Type B pancreatic cell (in vitro differentiated cells): ENCODE measurements around the gene HS3ST3A1. TPM values are rescaled to one million over a fixed set of nuclear protein-coding genes. Genes with fewer than 3 reads are reported as not detected.

ENCODE experiments used
- DNase-seq: peaks from one replicate; pipeline ENCODE4 v3.0.0; 2021; ENCODE audit warnings: mixed read lengths; ENCODE audit not compliant: unreplicated experiment; ENCODE audit errors: extremely low spot score
- H3K27ac Mint-ChIP-seq: 2 replicates; pipeline ENCODE4 v1.8.0; 2021; ENCODE audit warnings: mild to moderate bottlenecking, mixed read lengths
- H3K27me3 Mint-ChIP-seq: 2 replicates; pipeline ENCODE4 v1.8.0; 2021; ENCODE audit warnings: mixed read lengths
- H3K36me3 Mint-ChIP-seq: 2 replicates; pipeline ENCODE4 v1.8.0; 2021; ENCODE audit warnings: mixed read lengths
- H3K4me1 Mint-ChIP-seq: one replicate; pipeline ENCODE4 v1.8.0; 2021; ENCODE audit warnings: mixed read lengths; ENCODE audit not compliant: unreplicated experiment
- H3K4me3 Mint-ChIP-seq: 2 replicates; pipeline ENCODE4 v1.8.0; 2021; ENCODE audit warnings: mild to moderate bottlenecking, mixed read lengths
- H3K9me3 Mint-ChIP-seq: 2 replicates; pipeline ENCODE4 v1.8.0; 2021; ENCODE audit warnings: mixed read lengths
- total RNA-seq: library from RNA; stranded (reverse); gene quantifications from 2 replicates; pipeline ENCODE4 v1.2.1, GENCODE V29; 2021; ENCODE audit warnings: low replicate concordance
- TF ChIP-seq, protein P1 (sequence below): fragments of 200-600 bp; sonication (generic); conservative IDR thresholded peaks from 2 replicates; pipeline ENCODE4 v1.5.0; 2021; ENCODE audit warnings: antibody characterized with exemption, mild to moderate bottlenecking

HS3ST3A1 gene
- total RNA-seq, 1 donor from 2014 or later: 7.6 TPM

DNA sequence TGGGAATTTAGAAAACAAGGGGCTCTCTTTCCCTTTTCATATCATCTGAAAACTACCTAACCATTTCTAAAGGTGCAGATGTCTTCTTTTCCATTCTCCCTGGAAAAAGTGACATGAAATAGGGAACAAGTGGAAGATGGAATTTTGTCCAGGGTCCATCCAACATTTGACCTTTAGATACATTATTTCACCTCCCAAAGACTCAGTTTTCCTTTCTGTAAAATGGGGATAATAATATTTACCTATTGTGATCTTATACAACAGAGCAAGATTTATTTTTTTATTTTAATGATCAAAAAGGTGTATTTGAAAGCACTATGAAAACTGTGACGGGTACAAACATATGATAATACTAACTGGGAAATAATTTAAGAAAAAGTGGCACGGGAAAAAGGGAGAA lies 106.3 kb downstream of the HS3ST3A1 start:
- H3K27ac Mint-ChIP-seq: no peak overlapping the region
- no peak overlapping the region for H3K4me3 Mint-ChIP-seq
- no peaks in the 10 kb centered on the region for H3K9me3 Mint-ChIP-seq
- H3K4me1 Mint-ChIP-seq: peaks cover 5% of the 10 kb centered on the region
- peaks cover 5% of the 10 kb centered on the region for H3K36me3 Mint-ChIP-seq
- no peaks in the 10 kb centered on the region for H3K27me3 Mint-ChIP-seq
- no peak for DNase-seq
- TF ChIP-seq, protein P1, sequence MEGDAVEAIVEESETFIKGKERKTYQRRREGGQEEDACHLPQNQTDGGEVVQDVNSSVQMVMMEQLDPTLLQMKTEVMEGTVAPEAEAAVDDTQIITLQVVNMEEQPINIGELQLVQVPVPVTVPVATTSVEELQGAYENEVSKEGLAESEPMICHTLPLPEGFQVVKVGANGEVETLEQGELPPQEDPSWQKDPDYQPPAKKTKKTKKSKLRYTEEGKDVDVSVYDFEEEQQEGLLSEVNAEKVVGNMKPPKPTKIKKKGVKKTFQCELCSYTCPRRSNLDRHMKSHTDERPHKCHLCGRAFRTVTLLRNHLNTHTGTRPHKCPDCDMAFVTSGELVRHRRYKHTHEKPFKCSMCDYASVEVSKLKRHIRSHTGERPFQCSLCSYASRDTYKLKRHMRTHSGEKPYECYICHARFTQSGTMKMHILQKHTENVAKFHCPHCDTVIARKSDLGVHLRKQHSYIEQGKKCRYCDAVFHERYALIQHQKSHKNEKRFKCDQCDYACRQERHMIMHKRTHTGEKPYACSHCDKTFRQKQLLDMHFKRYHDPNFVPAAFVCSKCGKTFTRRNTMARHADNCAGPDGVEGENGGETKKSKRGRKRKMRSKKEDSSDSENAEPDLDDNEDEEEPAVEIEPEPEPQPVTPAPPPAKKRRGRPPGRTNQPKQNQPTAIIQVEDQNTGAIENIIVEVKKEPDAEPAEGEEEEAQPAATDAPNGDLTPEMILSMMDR: no peak

DNA sequence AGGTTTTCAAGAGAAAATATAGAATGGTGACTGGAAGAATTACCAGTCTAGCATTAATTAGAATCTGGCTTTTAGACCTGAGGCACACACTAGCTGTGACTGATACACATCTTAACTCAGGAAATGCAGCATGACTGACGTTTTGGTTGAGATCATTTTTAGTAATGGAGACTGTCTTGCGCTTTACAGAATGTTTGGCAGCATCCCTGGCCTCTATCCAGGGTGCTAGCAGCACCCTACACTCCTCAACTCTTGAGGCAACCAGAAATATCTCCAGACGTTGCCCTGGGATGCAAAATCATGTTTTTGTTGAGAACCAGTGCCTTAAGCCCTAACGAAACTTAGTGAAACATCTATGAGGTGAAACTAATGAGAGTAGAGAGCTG lies 109.0 kb downstream of the HS3ST3A1 start:
- H3K4me3 Mint-ChIP-seq: no peak overlapping the region
- no peak overlapping the region for H3K27ac Mint-ChIP-seq
- H3K9me3 Mint-ChIP-seq: no peaks in the 10 kb centered on the region
- TF ChIP-seq, protein P1: no peak
- peaks cover 5% of the 10 kb centered on the region for H3K36me3 Mint-ChIP-seq
- H3K27me3 Mint-ChIP-seq: no peaks in the 10 kb centered on the region
- no peak for DNase-seq
- H3K4me1 Mint-ChIP-seq: peaks cover 5% of the 10 kb centered on the region

DNA sequence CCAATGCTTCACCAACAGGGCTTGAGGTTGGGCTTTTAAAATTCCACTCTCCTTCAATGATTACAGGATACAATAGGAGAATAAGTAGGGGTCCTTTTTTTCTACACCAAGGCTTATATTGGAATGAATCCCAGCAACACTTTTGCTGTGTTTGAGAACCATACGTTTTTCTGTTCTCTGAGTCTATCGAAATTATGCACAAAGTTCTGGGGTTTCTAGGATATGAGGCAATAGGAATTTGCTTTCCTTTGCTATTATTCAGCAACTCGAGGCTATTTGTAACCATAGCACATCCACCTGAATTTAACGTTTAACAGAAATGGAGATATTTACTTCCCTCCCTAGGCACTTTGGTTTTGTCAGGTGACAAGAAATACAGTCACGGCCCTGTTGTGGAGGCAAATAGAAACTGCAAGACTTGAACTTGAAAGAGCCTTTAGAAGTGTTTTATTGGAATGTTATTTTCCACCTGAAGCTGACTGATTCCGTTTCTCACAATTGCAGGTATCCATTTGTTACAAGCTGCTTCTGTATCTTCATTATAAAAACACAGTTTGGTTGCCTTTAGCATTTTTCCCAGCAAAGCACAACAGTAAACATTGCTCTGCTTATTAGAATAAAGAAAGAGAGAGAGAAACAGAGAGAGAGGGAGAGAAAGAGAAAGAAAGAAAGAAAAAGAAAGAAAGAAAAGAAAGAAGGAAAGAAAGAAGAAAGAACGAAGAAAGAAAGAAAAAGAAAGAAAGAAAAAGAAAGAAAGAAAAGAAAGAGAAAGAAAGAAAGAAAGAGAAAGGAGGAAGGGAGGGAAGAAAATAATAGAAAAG lies 109.6 kb downstream of the HS3ST3A1 start:
- no peak for DNase-seq
- H3K27ac Mint-ChIP-seq: no peak overlapping the region

DNA sequence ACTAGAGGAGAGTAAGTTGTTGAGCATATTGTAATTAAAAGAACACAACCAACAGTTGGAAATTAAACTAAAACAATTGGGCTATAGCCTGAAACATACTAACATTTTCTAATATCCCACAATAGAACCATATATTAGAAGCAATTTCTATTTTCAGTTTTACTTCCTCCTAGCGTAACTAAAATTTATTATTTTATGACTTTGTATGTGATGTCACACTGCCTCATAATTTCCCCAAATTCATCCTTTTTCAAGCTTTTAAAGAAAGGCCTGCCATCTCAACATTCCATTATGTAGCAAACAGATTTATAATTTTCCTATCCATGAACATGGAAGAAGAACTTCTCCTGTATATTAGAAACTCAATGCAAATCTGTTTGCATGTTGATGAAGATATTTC lies 110.2 kb downstream of the HS3ST3A1 start:
- Mint-ChIP-seq H3K36me3 (peaks cover 5% of the 10 kb centered on the region), H3K9me3 (no peaks in the 10 kb centered on the region), H3K4me1 (peaks cover 5% of the 10 kb centered on the region), H3K4me3 (no peak overlapping the region), H3K27ac (no peak overlapping the region), H3K27me3 (no peaks in the 10 kb centered on the region)
- DNase-seq: no peak
- TF ChIP-seq, protein P1: no peak

More for the DNA sequence above, 109.6 kb downstream of the HS3ST3A1 start:
- H3K4me3 Mint-ChIP-seq: no peak overlapping the region
- no peaks in the 10 kb centered on the region for H3K9me3 Mint-ChIP-seq
- peaks cover 5% of the 10 kb centered on the region for H3K4me1 Mint-ChIP-seq
- H3K27me3 Mint-ChIP-seq: no peaks in the 10 kb centered on the region
- peaks cover 5% of the 10 kb centered on the region for H3K36me3 Mint-ChIP-seq
- TF ChIP-seq, protein P1: no peak

DNA sequence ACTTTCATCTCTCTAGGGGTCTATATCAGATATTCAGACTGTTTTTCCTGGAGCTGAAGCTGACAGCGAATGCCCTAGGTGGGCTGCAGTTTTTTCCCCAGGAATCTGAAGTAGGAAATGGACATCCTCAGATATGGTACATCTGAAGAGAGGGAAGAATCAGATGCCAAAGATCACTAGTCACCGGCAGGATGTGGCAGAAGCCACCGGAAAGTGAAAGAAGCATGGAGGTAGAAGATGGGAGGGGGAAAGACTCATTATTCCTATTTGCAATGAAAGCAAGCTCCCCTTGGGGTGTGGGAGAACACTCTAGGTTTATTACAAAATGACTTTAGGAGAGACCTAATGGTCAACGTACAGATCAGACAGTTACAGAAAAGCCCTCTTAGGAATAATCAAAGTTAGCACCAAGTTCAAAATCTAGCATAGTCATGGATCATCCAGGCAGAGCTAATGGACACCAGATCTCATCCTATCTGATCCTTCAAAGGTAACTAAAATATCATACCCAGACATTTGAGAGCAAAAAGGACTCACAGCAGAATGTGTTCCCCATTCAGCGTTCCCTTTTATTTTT lies 110.7 kb downstream of the HS3ST3A1 start:
- H3K27ac Mint-ChIP-seq: no peak overlapping the region
- TF ChIP-seq, protein P1: no peak
- no peak overlapping the region for H3K4me3 Mint-ChIP-seq
- DNase-seq: no peak
- no peaks in the 10 kb centered on the region for H3K9me3 Mint-ChIP-seq
- H3K27me3 Mint-ChIP-seq: no peaks in the 10 kb centered on the region
- peaks cover 5% of the 10 kb centered on the region for H3K36me3 Mint-ChIP-seq
- peaks cover 5% of the 10 kb centered on the region for H3K4me1 Mint-ChIP-seq
